CD4-positive, alpha-beta T cell (primary cell): ENCODE measurements around the gene ATP2B2. TPM values are rescaled to one million over a fixed set of nuclear protein-coding genes. Genes with fewer than 3 reads are reported as not detected.

ENCODE experiments used
- ATAC-seq: fragments of 200-7000 bp; cut with Tn5 transposase; one replicate; pipeline ENCODE4 v1.10.0; 2022; ENCODE audit warnings: mild to moderate bottlenecking; ENCODE audit not compliant: poor library complexity
- CTCF ChIA-PET: fragments of 350-600 bp; sonication (Branson Sonifier 250); formaldehyde crosslinking; loops from one replicate; lab custom pipeline; 2021; ENCODE audit warnings: antibody characterized with exemption, inconsistent platforms; lab: Charles Lee
- POLR2A ChIA-PET: fragments of 350-600 bp; sonication (Branson Sonifier 250); formaldehyde crosslinking; loops from one replicate; lab custom pipeline; 2021; ENCODE audit warnings: antibody characterized with exemption, inconsistent platforms; lab: Charles Lee
- DNase-seq, 14 experiments: peaks; one replicate each; pipeline ENCODE4 v3.0.0-alpha.2; 2013 to 2020; ENCODE audit warnings: mixed read lengths in 2 of 14
- H3K27ac ChIP-seq, 2 donors: one replicate each; pipeline versions ENCODE4 v1.5.1 to v1.7.0; 2013; ENCODE audit warnings: low read length in 2 of 2, low read depth in 1 of 2, mild to moderate bottlenecking in 1 of 2
- H3K27me3 ChIP-seq, 2 experiments: 1 replicate in 1 of 2; 2 replicates in 1 of 2; pipeline versions ENCODE4 v1.6.1 to v1.7.0; 2013; ENCODE audit warnings: low read length in 2 of 2, control low read depth in 1 of 2, mild to moderate bottlenecking in 1 of 2, moderate library complexity in 1 of 2; ENCODE audit not compliant: insufficient read depth in 2 of 2, control insufficient read depth in 1 of 2
- H3K36me3 ChIP-seq: one replicate; pipeline ENCODE4 v1.6.1; 2013; ENCODE audit warnings: low read length, control low read depth; ENCODE audit not compliant: insufficient read depth
- H3K4me1 ChIP-seq: one replicate; pipeline ENCODE4 v1.6.1; 2013; ENCODE audit warnings: low read length, control low read depth; ENCODE audit not compliant: insufficient read depth
- H3K4me3 ChIP-seq: one replicate; pipeline ENCODE4 v1.5.1; 2013; ENCODE audit warnings: mild to moderate bottlenecking, low read length, moderate library complexity
- H3K9me3 ChIP-seq, 2 experiments: 1 replicate in 1 of 2; 2 replicates in 1 of 2; pipeline versions ENCODE4 v1.6.1 to v1.7.0; 2013; ENCODE audit warnings: low read length in 2 of 2, mild to moderate bottlenecking in 2 of 2, control low read depth in 1 of 2, moderate library complexity in 1 of 2; ENCODE audit not compliant: control insufficient read depth in 1 of 2, insufficient read depth in 1 of 2
- H3K27ac Mint-ChIP-seq: one replicate; pipeline ENCODE4 v1.8.0; 2020; ENCODE audit warnings: mixed read lengths
- H3K27me3 Mint-ChIP-seq: one replicate; pipeline ENCODE4 v1.8.0; 2021; ENCODE audit warnings: mixed read lengths
- H3K36me3 Mint-ChIP-seq: one replicate; pipeline ENCODE4 v1.8.0; 2021; ENCODE audit warnings: low read depth, mixed read lengths
- H3K4me1 Mint-ChIP-seq: one replicate; pipeline ENCODE4 v1.8.0; 2021; ENCODE audit warnings: low read depth, mixed read lengths
- H3K4me3 Mint-ChIP-seq: one replicate; pipeline ENCODE4 v1.8.0; 2020; ENCODE audit warnings: mild to moderate bottlenecking, mixed read lengths
- H3K9me3 Mint-ChIP-seq: one replicate; pipeline ENCODE4 v1.8.0; 2020; ENCODE audit warnings: mixed read lengths
- intact Hi-C, 2 experiments: fragments of 100-400 bp; cut with DNase I in 1 of 2; cut with micrococcal nuclease in 1 of 2; formaldehyde crosslinking; loops; one replicate each; pipeline versions ENCODE4 v1.15.1 to v1.9.0; 2023 to 2025; cut with DNase I, micrococcal nuclease
- total RNA-seq, 174 experiments: library from RNA in 2 of 174; stranded (reverse) in 2 of 174; gene quantifications; one replicate each; pipeline ENCODE4 v1.2.3 and lab custom pipeline; 2021 to 2026
- TF ChIP-seq, protein P1 (sequence below): fragments of 200-600 bp; IDR thresholded peaks from one replicate; pipeline ENCODE4 v1.8.0; 2022; ENCODE audit warnings: antibody characterized with exemption, mild to moderate bottlenecking

Gene ATP2B2
- total RNA-seq, 2 experiments from 2014 or later = not detected

DNA sequence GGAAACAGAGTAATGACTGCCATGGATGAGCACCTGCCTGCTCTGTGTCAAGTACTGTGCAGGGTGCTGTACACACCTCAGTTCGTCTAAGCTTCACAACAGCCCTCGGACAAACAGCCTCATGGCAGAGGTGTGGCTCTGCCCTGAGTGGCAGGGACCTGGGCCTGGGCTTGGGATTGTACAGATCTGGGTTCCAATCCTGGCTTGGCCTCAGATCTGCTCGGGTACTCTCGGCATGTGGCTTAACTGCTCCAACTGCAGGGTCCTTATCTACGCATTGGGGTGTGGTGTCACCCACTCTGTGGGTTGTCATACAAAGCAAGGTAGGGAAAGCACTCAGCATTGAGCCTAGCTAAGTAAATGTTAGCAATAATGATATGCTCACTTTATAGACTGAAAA, 137.9 kb downstream of the ATP2B2 start:
- Mint-ChIP-seq H3K27ac (no peak overlapping the region), H3K27me3 (peaks cover 5% of the 10 kb centered on the region), H3K36me3 (no peaks in the 10 kb centered on the region), H3K4me3 (no peak overlapping the region), H3K9me3 (no peaks in the 10 kb centered on the region), H3K4me1 (no peaks in the 10 kb centered on the region)
- DNase-seq (no peak), ATAC-seq (no peak)
- H3K27ac ChIP-seq = no peak overlapping the region
- H3K9me3 ChIP-seq = peaks cover 0 to 9% of the 10 kb centered on the region in 2 experiments
- H3K4me1 ChIP-seq = peaks cover 8% of the 10 kb centered on the region
- ChIA-PET CTCF (no interaction called here), POLR2A (no interaction called here)
- no peak overlapping the region for H3K4me3 ChIP-seq
- peaks cover 0 to 3% of the 10 kb centered on the region in 2 experiments for H3K27me3 ChIP-seq
- no peaks in the 10 kb centered on the region for H3K36me3 ChIP-seq
- TF ChIP-seq, protein P1, sequence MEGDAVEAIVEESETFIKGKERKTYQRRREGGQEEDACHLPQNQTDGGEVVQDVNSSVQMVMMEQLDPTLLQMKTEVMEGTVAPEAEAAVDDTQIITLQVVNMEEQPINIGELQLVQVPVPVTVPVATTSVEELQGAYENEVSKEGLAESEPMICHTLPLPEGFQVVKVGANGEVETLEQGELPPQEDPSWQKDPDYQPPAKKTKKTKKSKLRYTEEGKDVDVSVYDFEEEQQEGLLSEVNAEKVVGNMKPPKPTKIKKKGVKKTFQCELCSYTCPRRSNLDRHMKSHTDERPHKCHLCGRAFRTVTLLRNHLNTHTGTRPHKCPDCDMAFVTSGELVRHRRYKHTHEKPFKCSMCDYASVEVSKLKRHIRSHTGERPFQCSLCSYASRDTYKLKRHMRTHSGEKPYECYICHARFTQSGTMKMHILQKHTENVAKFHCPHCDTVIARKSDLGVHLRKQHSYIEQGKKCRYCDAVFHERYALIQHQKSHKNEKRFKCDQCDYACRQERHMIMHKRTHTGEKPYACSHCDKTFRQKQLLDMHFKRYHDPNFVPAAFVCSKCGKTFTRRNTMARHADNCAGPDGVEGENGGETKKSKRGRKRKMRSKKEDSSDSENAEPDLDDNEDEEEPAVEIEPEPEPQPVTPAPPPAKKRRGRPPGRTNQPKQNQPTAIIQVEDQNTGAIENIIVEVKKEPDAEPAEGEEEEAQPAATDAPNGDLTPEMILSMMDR = no peak
- intact Hi-C loops = no loop called here

GRCh38 chr3:10366651-10367101, 138.7 kb downstream of the ATP2B2 start:
- POLR2A ChIA-PET = no interaction called here
- Mint-ChIP-seq H3K4me3 (no peak overlapping the region), H3K4me1 (no peaks in the 10 kb centered on the region), H3K27ac (no peak overlapping the region), H3K9me3 (no peaks in the 10 kb centered on the region), H3K36me3 (no peaks in the 10 kb centered on the region), H3K27me3 (peaks cover 6% of the 10 kb centered on the region)
- CTCF ChIA-PET = no interaction called here
- Histone ChIP-seq H3K4me1 (peaks cover 8% of the 10 kb centered on the region), H3K27me3 (peaks cover 0 to 3% of the 10 kb centered on the region in 2 experiments), H3K36me3 (no peaks in the 10 kb centered on the region), H3K9me3 (peaks cover 0 to 9% of the 10 kb centered on the region in 2 experiments), H3K27ac (no peak overlapping the region), H3K4me3 (no peak overlapping the region)
- DNase-seq (peak in 1 of 14 experiments; percentile 31), ATAC-seq (peak; percentile 39)
- intact Hi-C loops = no loop called here
- TF ChIP-seq, protein P1 = no peak

GRCh38 chr3:10365791-10366190, 139.6 kb downstream of the ATP2B2 start:
- Mint-ChIP-seq H3K9me3 (no peaks in the 10 kb centered on the region), H3K4me3 (no peak overlapping the region), H3K27ac (no peak overlapping the region), H3K4me1 (no peaks in the 10 kb centered on the region), H3K36me3 (no peaks in the 10 kb centered on the region), H3K27me3 (peaks cover 10% of the 10 kb centered on the region)
- Histone ChIP-seq H3K36me3 (no peaks in the 10 kb centered on the region), H3K27ac (no peak overlapping the region), H3K4me1 (peaks cover 8% of the 10 kb centered on the region), H3K9me3 (peaks cover 0 to 5% of the 10 kb centered on the region in 2 experiments), H3K4me3 (no peak overlapping the region), H3K27me3 (peaks cover 0 to 3% of the 10 kb centered on the region in 2 experiments)
- no peak for DNase-seq
- no peak for ATAC-seq
- intact Hi-C loops = no loop called here
- POLR2A ChIA-PET = no interaction called here
- CTCF ChIA-PET = no interaction called here
- TF ChIP-seq, protein P1 = no peak
